ENCODE measurements around the gene PADI3. TPM values are rescaled to one million over a fixed set of nuclear protein-coding genes. Genes with fewer than 3 reads are reported as not detected.

Gene PADI3
- total and polyA plus RNA-seq, 2 of the 13 experiments (the other 11 are each of a cell fraction or from before 2014, with no cell fraction given), result not detected

DNA sequence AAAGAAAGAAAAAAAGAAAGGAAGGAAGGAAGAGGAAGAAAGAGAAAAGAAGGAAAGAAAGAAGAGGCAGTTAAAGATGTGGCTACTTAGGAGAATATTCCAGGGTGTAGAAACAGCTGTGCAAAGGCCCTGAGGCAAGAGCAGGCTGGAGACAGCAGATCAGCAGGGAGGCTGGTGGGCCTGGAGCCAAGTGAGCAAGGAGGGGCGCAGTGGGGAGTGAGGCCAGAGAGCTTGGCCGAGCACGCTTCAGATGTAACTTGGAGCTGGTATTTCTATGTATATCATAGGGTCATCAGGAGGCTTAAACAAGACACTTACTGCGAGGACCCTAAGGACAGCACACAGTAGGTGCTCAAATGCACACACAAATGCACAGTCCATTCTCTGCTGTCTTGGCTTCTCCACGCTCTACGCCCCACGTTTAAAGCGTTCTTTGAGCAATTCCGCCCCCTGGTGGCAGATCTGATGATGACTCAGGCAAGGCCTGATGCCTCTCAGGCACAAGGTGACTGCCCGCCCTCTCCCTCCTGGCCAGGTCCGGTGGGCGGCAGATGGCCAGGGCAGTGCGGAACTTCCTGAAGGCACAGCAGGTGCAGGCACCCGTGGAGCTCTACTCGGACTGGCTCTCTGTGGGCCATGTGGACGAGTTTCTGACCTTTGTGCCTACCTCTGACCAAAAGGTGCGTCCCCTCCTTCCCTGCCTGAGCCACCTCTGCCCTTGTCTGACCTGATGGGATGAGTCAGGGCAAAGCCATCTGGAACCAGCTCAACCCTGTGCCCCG lies 11.9 kb upstream of the PADI3 start (continued):
- no peak for TF ChIP-seq AGO1 (IDR thresholded peaks at IDR 0.05; ENCODE audit: low read depth, low read length, poor library complexity, severe bottlenecking)

DNA sequence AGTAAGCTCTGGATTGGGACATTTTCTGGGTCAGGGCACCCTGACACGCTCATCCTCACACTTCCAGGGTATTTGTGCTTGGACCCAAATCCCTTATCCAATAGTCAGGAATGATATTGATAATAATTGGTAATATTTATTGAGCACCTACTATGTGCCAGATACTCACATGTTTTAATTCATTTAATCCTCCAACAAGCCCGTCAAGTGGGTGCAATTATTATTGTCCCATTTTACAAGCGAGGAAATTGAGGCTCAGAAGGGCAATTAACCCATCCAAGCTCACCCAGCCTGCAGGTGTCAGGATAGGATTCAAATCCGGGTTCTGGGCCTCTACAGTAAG lies 11.4 kb upstream of the PADI3 start:
- no peaks in the 10 kb centered on the region for H4K20me1 ChIP-seq (ENCODE audit: insufficient read depth, low read length)
- no peak for FAIRE-seq
- no peak for DNase-seq (ENCODE audit: low spot score)
- no peak overlapping the region for H3K27ac ChIP-seq (ENCODE audit: extremely low read length, insufficient read depth, low read length)
- H3K79me2 ChIP-seq (ENCODE audit: insufficient read depth, low read length), result no peaks in the 10 kb centered on the region
- H3K4me1 ChIP-seq (ENCODE audit: insufficient read depth, low read length), result peaks cover 7% of the 10 kb centered on the region; the same call in 1 of the 2 replicates
- no peak overlapping the region for H3K4me2 ChIP-seq (ENCODE audit: low read depth, low read length)
- TF ChIP-seq ZNF629 (CRISPR knock-in tag; conservative IDR thresholded peaks at IDR 0.05) (peak; percentile 44; the same call in 1 of the 2 replicates), ZKSCAN1 (IDR thresholded peaks at IDR 0.05; ENCODE audit: low read length) (peak; percentile 59; the same call in 1 of the 2 replicates), NR2F6 (IDR thresholded peaks at IDR 0.05) (0 out of 2 replicates have a peak, but pooled peaks have one; percentile 3), NR2F6 (CRISPR knock-in tag; IDR thresholded peaks at IDR 0.05) (no peak), HOXD1 (CRISPR knock-in tag; IDR thresholded peaks at IDR 0.05) (no peak)
- TF ChIP-seq, protein P1, sequence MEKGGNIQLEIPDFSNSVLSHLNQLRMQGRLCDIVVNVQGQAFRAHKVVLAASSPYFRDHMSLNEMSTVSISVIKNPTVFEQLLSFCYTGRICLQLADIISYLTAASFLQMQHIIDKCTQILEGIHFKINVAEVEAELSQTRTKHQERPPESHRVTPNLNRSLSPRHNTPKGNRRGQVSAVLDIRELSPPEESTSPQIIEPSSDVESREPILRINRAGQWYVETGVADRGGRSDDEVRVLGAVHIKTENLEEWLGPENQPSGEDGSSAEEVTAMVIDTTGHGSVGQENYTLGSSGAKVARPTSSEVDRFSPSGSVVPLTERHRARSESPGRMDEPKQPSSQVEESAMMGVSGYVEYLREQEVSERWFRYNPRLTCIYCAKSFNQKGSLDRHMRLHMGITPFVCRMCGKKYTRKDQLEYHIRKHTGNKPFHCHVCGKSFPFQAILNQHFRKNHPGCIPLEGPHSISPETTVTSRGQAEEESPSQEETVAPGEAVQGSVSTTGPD (CRISPR knock-in tag; IDR thresholded peaks at IDR 0.05), result no peak
- peaks cover 3 to 16% of the 10 kb centered on the region in 2 experiments; a peak in 2 of 5 replicates for H3K27me3 ChIP-seq (ENCODE audit: control insufficient read depth in 1 of 2, insufficient read depth in 2 of 2, low read length in 2 of 2)
- ChIA-PET POLR2A (no interaction called here), CTCF (ENCODE audit: low intra/inter-chr PET ratio, low total read pairs) (interaction anchor here (3.1 kb wide), 1 partner anchor 112 kb away, joined by 38 read pairs; no protein-coding TSS in a partner anchor)
- no peak for ATAC-seq
- WGBS (ENCODE audit: low lambda C conversion rate), result 42% methylated on average over 4 of the region's 4 CpGs
- H3K4me3 ChIP-seq (replicated peaks in 1 of 3; ENCODE audit: insufficient read depth in 1 of 3, low read depth in 2 of 3, low read length in 3 of 3), result no peak overlapping the region
- no peak overlapping the region for H3K9ac ChIP-seq (ENCODE audit: insufficient read depth, low read depth, low read length)
- no TSS peak for BruUV-seq (replicated peaks)
- no peak overlapping the region for H2AFZ ChIP-seq (ENCODE audit: low read length)
- no peaks in the 10 kb centered on the region for H3K9me3 ChIP-seq (ENCODE audit: low read length)
- in situ Hi-C loops (cut with HindIII; ENCODE audit: extremely low pct_ligation_motif_present, low pct_unique_long_range_greater_than_20kb) (loop anchor here (5.0 to 25.0 kb wide), 2 partner anchors 110 to 275 kb away; no protein-coding TSS in a partner anchor), intact Hi-C loops (cut with micrococcal nuclease; ENCODE audit: unreplicated experiment) (loop anchor here (1.0 kb wide), 1 partner anchor 112 kb away; no protein-coding TSS in a partner anchor)
- no peaks in the 10 kb centered on the region for H3K36me3 ChIP-seq (replicated peaks in 1 of 2; ENCODE audit: control insufficient read depth in 1 of 2, insufficient read depth in 2 of 2, low read length in 2 of 2)

Data from HepG2 (cell line).